Uterus (tissue), 4 donors: Measurements from ENCODE around the gene ATP10A. TPM values are rescaled to one million over a fixed set of nuclear protein-coding genes. Genes with fewer than 3 reads are reported as not detected.

Source experiments
- DNase-seq, 2 donors: peaks; one replicate each; pipeline ENCODE4 v3.0.0-alpha.2; 2019 to 2020
- H3K27ac ChIP-seq, 2 donors: fragments of 200-600 bp; sonication (generic); 1 replicate in 1 of 2; 2 replicates in 1 of 2; pipeline ENCODE4 v1.5.1; 2016 to 2018
- H3K27me3 ChIP-seq, 2 donors: fragments of 200-600 bp; sonication (generic); one replicate each; pipeline ENCODE4 v1.5.1; 2018 to 2019; ENCODE audit warnings: control low read depth in 1 of 2
- H3K36me3 ChIP-seq, 2 donors: fragments of 200-600 bp; sonication (generic); one replicate each; pipeline ENCODE4 v1.5.1; 2019; ENCODE audit warnings: control low read depth in 1 of 2
- H3K4me1 ChIP-seq, 2 donors: fragments of 200-600 bp; sonication (generic); one replicate each; pipeline ENCODE4 v1.5.1; 2018 to 2019; ENCODE audit warnings: control low read depth in 1 of 2
- H3K4me3 ChIP-seq, 2 donors: fragments of 200-600 bp; sonication (generic); 1 replicate in 1 of 2; 2 replicates in 1 of 2; pipeline ENCODE4 v1.5.1; 2018 to 2019; ENCODE audit warnings: mild to moderate bottlenecking in 1 of 2
- H3K9me3 ChIP-seq, 2 donors: fragments of 200-600 bp; sonication (generic); one replicate each; pipeline ENCODE4 v1.5.1; 2019; ENCODE audit warnings: control low read depth in 1 of 2
- CTCF ChIP-seq, 4 experiments: fragments of 200-600 bp in 2 of 4; fragments of 450-650 bp in 2 of 4; sonication (generic) in 2 of 4; IDR thresholded peaks; one replicate each; pipeline ENCODE4 v1.5.1; 2016 to 2019; ENCODE audit warnings: antibody characterized with exemption in 4 of 4, mild to moderate bottlenecking in 2 of 4, moderate library complexity in 1 of 4
- POLR2A ChIP-seq, 2 donors: fragments of 450-650 bp; IDR thresholded peaks; one replicate each; pipeline ENCODE4 v1.6.1; 2016; ENCODE audit warnings: antibody characterized with exemption in 2 of 2, mild to moderate bottlenecking in 1 of 2, moderate library complexity in 1 of 2
- intact Hi-C: fragments of 100-400 bp; cut with DNase I; formaldehyde crosslinking; loops from one replicate; pipeline ENCODE4 v1.15.1; 2023; ENCODE audit warnings: low total_unique reads
- total RNA-seq, 4 donors: library from RNA; depleted of rRNA in 3 of 4; stranded (reverse); fragments of >200 nt in 3 of 4; gene quantifications; one replicate each; pipeline versions ENCODE4 v1.1.0 to v1.2.4, GENCODE V29; 2014 to 2023
- donor health status: DM: yes; HTN: yes; CAD: no.

ATP10A gene
- total RNA-seq, 4 donors from 2014 or later: 0.29 to 3.8 (median 2.5) TPM

- H3K27me3 ChIP-seq: no peaks in the 10 kb centered on the region
- DNase-seq: no peak
- TF ChIP-seq POLR2A (IDR thresholded peaks at IDR 0.05) (no peak), CTCF (IDR thresholded peaks at IDR 0.05) (no peak)
Measured at GRCh38 chr15:25766417-25766816, 96.7 kb downstream of the ATP10A start.

GRCh38 chr15:25764980-25765735 lies 98.0 kb downstream of the ATP10A start:
- no peak overlapping the region for H3K27ac ChIP-seq
- no peak for TF ChIP-seq POLR2A (IDR thresholded peaks at IDR 0.05)
- TF ChIP-seq CTCF (IDR thresholded peaks at IDR 0.05): no peak
- H3K9me3 ChIP-seq: no peaks in the 10 kb centered on the region
- DNase-seq: no peak
- no peaks in the 10 kb centered on the region for H3K36me3 ChIP-seq
- no peak overlapping the region for H3K4me3 ChIP-seq
- intact Hi-C loops: no loop called here
- H3K27me3 ChIP-seq: no peaks in the 10 kb centered on the region
- H3K4me1 ChIP-seq: no peaks in the 10 kb centered on the region

More at GRCh38 chr15:25766417-25766816, 96.7 kb downstream of the ATP10A start:
- intact Hi-C loops: no loop called here
- Histone ChIP-seq H3K4me3 (no peak overlapping the region), H3K27ac (no peak overlapping the region), H3K9me3 (no peaks in the 10 kb centered on the region), H3K36me3 (no peaks in the 10 kb centered on the region), H3K4me1 (no peaks in the 10 kb centered on the region)

DNA sequence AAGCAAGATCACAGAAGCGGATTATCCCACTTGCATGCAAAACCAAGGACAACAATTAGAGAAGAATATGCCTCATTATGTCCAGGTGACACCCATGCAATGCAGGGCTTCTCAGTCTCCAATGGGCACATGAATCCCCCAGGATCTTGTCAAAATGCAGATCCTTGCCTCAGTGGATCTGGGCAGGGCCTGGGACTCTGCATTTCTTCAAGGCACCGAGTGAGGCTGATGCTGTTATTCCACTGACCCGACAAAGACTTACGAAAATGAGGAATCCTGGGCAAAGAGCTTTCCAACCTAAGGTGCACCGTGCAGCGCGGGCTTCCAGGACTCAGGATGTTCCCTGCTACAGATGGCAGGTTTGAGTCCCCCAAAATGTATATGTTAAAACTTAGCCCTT lies 99.2 kb downstream of the ATP10A start:
- Histone ChIP-seq H3K27ac (no peak overlapping the region), H3K36me3 (no peaks in the 10 kb centered on the region), H3K9me3 (no peaks in the 10 kb centered on the region), H3K4me3 (no peak overlapping the region), H3K4me1 (no peaks in the 10 kb centered on the region), H3K27me3 (no peaks in the 10 kb centered on the region)
- TF ChIP-seq POLR2A (IDR thresholded peaks at IDR 0.05) (no peak), CTCF (IDR thresholded peaks at IDR 0.05) (no peak)
- intact Hi-C loops: no loop called here
- DNase-seq: no peak

GRCh38 chr15:25763331-25763751 lies 99.8 kb downstream of the ATP10A start:
- no peaks in the 10 kb centered on the region for H3K4me1 ChIP-seq
- no peak overlapping the region for H3K4me3 ChIP-seq
- H3K27ac ChIP-seq: no peak overlapping the region
- intact Hi-C loops: no loop called here
- TF ChIP-seq POLR2A (IDR thresholded peaks at IDR 0.05): no peak
- no peak for TF ChIP-seq CTCF (IDR thresholded peaks at IDR 0.05)
- H3K27me3 ChIP-seq: no peaks in the 10 kb centered on the region
- no peak for DNase-seq
- H3K9me3 ChIP-seq: no peaks in the 10 kb centered on the region
- H3K36me3 ChIP-seq: no peaks in the 10 kb centered on the region

GRCh38 chr15:25761971-25762662 lies 101.0 kb downstream of the ATP10A start:
- Histone ChIP-seq H3K27me3 (no peaks in the 10 kb centered on the region), H3K36me3 (no peaks in the 10 kb centered on the region), H3K4me3 (no peak overlapping the region), H3K9me3 (no peaks in the 10 kb centered on the region), H3K27ac (no peak overlapping the region), H3K4me1 (no peaks in the 10 kb centered on the region)
- TF ChIP-seq CTCF (IDR thresholded peaks at IDR 0.05) (no peak), POLR2A (IDR thresholded peaks at IDR 0.05) (no peak)
- DNase-seq: no peak
- intact Hi-C loops: no loop called here
